ENCODE data around the gene SUPT20H. TPM values are rescaled to one million over a fixed set of nuclear protein-coding genes. Genes with fewer than 3 reads are reported as not detected.

Gene SUPT20H
- total RNA-seq, 1 donor from 2014 or later = 34.1 TPM

DNA sequence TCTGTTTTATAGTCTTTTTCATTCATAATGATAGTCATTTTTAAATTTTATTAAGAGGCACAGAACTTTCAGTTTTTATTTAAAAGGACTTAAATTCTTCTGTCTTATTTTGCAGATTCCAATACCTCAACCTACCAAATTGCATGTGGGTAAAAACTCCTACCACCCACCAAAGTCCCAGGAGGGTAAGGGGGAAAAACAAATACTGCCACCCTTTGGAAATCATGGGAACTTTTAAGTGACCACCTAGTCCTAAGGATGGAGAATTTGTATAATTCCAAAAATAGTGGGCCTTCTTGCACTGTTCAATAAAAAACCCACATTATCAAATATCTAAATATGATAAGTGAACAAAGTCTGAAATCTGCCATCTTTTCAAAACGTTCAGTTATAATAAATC lies 9.7 kb downstream of the SUPT20H start:
- Histone ChIP-seq H3K4me1 (peaks cover 5% of the 10 kb centered on the region), H3K27ac (no peak overlapping the region), H3K4me3 (no peak overlapping the region), H3K27me3 (no peaks in the 10 kb centered on the region), H3K9me3 (no peaks in the 10 kb centered on the region), H3K36me3 (peaks cover 0 to 17% of the 10 kb centered on the region in 2 donors)
- intact Hi-C loops (cut with DNase I) = no loop called here
- no peak for DNase-seq (ENCODE audit: extremely low spot score in 2 of 2)
- TF ChIP-seq, protein P1, sequence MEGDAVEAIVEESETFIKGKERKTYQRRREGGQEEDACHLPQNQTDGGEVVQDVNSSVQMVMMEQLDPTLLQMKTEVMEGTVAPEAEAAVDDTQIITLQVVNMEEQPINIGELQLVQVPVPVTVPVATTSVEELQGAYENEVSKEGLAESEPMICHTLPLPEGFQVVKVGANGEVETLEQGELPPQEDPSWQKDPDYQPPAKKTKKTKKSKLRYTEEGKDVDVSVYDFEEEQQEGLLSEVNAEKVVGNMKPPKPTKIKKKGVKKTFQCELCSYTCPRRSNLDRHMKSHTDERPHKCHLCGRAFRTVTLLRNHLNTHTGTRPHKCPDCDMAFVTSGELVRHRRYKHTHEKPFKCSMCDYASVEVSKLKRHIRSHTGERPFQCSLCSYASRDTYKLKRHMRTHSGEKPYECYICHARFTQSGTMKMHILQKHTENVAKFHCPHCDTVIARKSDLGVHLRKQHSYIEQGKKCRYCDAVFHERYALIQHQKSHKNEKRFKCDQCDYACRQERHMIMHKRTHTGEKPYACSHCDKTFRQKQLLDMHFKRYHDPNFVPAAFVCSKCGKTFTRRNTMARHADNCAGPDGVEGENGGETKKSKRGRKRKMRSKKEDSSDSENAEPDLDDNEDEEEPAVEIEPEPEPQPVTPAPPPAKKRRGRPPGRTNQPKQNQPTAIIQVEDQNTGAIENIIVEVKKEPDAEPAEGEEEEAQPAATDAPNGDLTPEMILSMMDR (IDR thresholded peaks at IDR 0.05) = no peak
- TF ChIP-seq POLR2A (IDR thresholded peaks at IDR 0.05) = no peak
- no peak for TF ChIP-seq POLR2AphosphoS5 (IDR thresholded peaks at IDR 0.05; ENCODE audit: insufficient read depth in 1 of 2, low read depth in 1 of 2)

DNA sequence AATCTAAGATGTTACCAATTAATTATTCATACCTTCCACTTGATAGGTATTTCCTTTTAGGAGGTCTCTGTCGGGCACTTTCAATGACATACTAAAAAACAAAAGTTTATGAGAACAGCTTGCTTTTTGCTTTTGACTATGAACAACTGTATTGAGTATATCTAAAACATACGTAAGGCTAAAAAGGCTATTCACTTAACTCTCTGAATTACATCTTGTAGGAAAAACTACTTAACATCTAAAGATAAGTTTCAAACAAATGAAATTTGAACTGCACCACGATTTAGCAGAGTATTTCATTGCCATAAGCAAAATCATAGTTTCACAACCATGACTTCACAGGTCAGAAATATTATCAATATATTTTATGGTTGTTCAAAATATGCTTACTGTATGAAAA lies 11.6 kb downstream of the SUPT20H start:
- Histone ChIP-seq H3K27ac (no peak overlapping the region), H3K4me1 (peaks cover 5% of the 10 kb centered on the region), H3K27me3 (no peaks in the 10 kb centered on the region), H3K4me3 (no peak overlapping the region), H3K9me3 (no peaks in the 10 kb centered on the region), H3K36me3 (peaks cover 0 to 29% of the 10 kb centered on the region in 2 donors)
- no peak for DNase-seq (ENCODE audit: extremely low spot score in 2 of 2)
- intact Hi-C loops (cut with DNase I) = no loop called here
- TF ChIP-seq POLR2A (IDR thresholded peaks at IDR 0.05) = no peak
- TF ChIP-seq, protein P1 (IDR thresholded peaks at IDR 0.05) = no peak
- no peak for TF ChIP-seq POLR2AphosphoS5 (IDR thresholded peaks at IDR 0.05; ENCODE audit: insufficient read depth in 1 of 2, low read depth in 1 of 2)

DNA sequence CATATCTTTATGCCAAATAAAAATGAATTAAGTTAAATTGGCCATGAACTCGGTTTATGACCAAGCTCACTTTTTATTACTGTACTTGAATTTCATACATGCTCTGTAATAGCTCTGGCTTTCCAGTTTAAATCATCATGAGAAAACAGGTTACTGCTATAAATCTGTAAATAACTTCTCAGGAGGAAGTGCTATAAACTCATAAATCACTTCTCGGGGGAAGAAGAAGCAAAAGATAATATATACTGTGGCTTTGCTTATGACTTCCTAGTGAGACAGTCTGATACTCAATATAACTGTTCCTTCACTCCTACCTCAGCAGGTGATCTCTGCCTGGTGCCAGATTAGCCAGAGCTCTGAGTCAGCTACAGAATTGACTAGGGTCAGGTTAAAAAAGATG lies 12.5 kb downstream of the SUPT20H start:
- Histone ChIP-seq H3K4me1 (peaks cover 1% of the 10 kb centered on the region), H3K27ac (no peak overlapping the region), H3K36me3 (peaks cover 0 to 37% of the 10 kb centered on the region in 2 donors), H3K4me3 (no peak overlapping the region), H3K9me3 (no peaks in the 10 kb centered on the region), H3K27me3 (no peaks in the 10 kb centered on the region)
- no peak for DNase-seq (ENCODE audit: extremely low spot score in 2 of 2)
- TF ChIP-seq POLR2AphosphoS5 (IDR thresholded peaks at IDR 0.05; ENCODE audit: insufficient read depth in 1 of 2, low read depth in 1 of 2) (no peak), POLR2A (IDR thresholded peaks at IDR 0.05) (no peak)
- TF ChIP-seq, protein P1 (IDR thresholded peaks at IDR 0.05) = no peak
- intact Hi-C loops (cut with DNase I) = no loop called here

DNA sequence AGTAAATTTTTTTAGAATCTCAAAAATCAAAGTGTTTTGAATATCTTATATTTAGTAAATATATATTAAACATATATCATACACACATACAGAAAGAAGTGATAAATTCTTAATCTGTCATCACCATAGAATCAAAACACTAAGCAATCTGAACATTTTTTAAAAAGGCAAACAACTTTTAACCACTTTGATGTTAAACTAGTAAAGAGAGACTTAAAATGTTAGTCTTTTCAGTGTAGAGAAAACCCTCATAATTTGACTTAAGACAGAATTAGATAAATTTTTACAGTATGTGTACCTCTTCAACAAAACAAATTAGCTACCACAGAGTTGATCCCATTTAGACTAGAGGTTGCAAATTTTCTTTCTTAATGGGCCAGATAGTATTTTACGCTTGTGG lies 13.4 kb downstream of the SUPT20H start:
- intact Hi-C loops (cut with DNase I) = loop anchor here (1.0 kb wide), 1 partner anchor 15 kb away; no protein-coding TSS in a partner anchor
- Histone ChIP-seq H3K36me3 (peaks cover 0 to 46% of the 10 kb centered on the region in 2 donors), H3K4me1 (no peaks in the 10 kb centered on the region)

DNA sequence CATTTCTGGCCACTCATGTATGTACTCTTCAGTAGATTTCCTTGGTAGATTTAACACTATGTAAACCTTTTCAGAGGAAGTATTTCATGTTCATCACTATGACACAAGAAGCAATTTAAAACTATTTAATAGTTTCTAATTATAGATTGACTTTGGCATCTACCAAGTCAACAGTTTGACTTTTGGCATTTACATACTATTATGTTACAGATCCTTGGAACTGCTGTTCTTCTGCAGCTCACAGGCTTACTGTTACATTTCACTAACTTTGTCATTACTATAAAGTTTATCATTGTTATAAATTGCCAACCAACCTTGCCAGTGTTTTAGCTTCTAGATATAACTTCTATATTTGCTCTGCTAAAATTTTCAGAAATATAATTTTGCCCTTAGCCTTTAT lies 18.7 kb downstream of the SUPT20H start:
- intact Hi-C loops (cut with DNase I) = no loop called here
- Histone ChIP-seq H3K27me3 (no peaks in the 10 kb centered on the region), H3K27ac (no peak overlapping the region), H3K9me3 (no peaks in the 10 kb centered on the region), H3K4me3 (no peak overlapping the region), H3K36me3 (peaks cover 0 to 76% of the 10 kb centered on the region in 2 donors), H3K4me1 (no peaks in the 10 kb centered on the region)
- TF ChIP-seq POLR2AphosphoS5 (IDR thresholded peaks at IDR 0.05; ENCODE audit: insufficient read depth in 1 of 2, low read depth in 1 of 2) = no peak
- no peak for TF ChIP-seq POLR2A (IDR thresholded peaks at IDR 0.05)
- TF ChIP-seq, protein P1 (IDR thresholded peaks at IDR 0.05) = no peak
- no peak for DNase-seq (ENCODE audit: extremely low spot score in 2 of 2)

More for the DNA sequence above, 13.4 kb downstream of the SUPT20H start:
- TF ChIP-seq, protein P1 (IDR thresholded peaks at IDR 0.05) = no peak
- TF ChIP-seq POLR2AphosphoS5 (IDR thresholded peaks at IDR 0.05; ENCODE audit: insufficient read depth in 1 of 2, low read depth in 1 of 2) (no peak), POLR2A (IDR thresholded peaks at IDR 0.05) (no peak)
- no peaks in the 10 kb centered on the region for H3K27me3 ChIP-seq
- H3K4me3 ChIP-seq = no peak overlapping the region
- no peak overlapping the region for H3K27ac ChIP-seq
- H3K9me3 ChIP-seq = no peaks in the 10 kb centered on the region
- DNase-seq (ENCODE audit: extremely low spot score in 2 of 2) = no peak

All from vagina (tissue), 2 donors.